Sigmoid colon (tissue), 4 donors: ENCODE data around the gene TMC2.

ENCODE experiments used
- CTCF ChIP-seq, 4 experiments: fragments of 450-650 bp in 3 of 4; fragments of 200-600 bp in 1 of 4; IDR thresholded peaks; one replicate each; pipeline ENCODE4 v1.5.1; 2016 to 2019; ENCODE audit warnings: antibody characterized with exemption in 4 of 4, mild to moderate bottlenecking in 3 of 4, moderate library complexity in 2 of 4
- EP300 ChIP-seq, 4 donors: sonication (generic); formaldehyde crosslinking; IDR thresholded peaks; one replicate each; pipeline ENCODE4 v1.6.1; 2017; ENCODE audit warnings: antibody characterized with exemption in 4 of 4
- POLR2A ChIP-seq, 2 donors: fragments of 450-650 bp; IDR thresholded peaks; one replicate each; pipeline ENCODE4 v1.6.1; 2016; ENCODE audit warnings: antibody characterized with exemption in 2 of 2, mild to moderate bottlenecking in 2 of 2, moderate library complexity in 2 of 2
- POLR2AphosphoS5 ChIP-seq, 4 donors: sonication (generic); formaldehyde crosslinking; IDR thresholded peaks; one replicate each; pipeline ENCODE4 v1.6.1; 2017; ENCODE audit warnings: antibody characterized with exemption in 4 of 4

GRCh38 chr20:2603816-2604505 is 67.6 kb downstream of the TMC2 start:
- TF ChIP-seq POLR2A (IDR thresholded peaks at IDR 0.05) (no peak), POLR2AphosphoS5 (IDR thresholded peaks at IDR 0.05) (no peak), CTCF (IDR thresholded peaks at IDR 0.05) (no peak), EP300 (IDR thresholded peaks at IDR 0.05) (no peak)
